Nephron (organoid): ENCODE data around the gene C2CD3.

Source experiments
- H3K27ac Mint-ChIP-seq, 3 experiments: 2 replicates each; pipeline ENCODE4 v1.8.0; 2020; ENCODE audit warnings: mixed read lengths in 3 of 3, mild to moderate bottlenecking in 2 of 3, moderate library complexity in 1 of 3
- H3K27me3 Mint-ChIP-seq: 2 replicates; pipeline ENCODE4 v1.8.0; 2021; ENCODE audit warnings: low read depth, mild to moderate bottlenecking, moderate library complexity, mixed read lengths
- H3K36me3 Mint-ChIP-seq: 2 replicates; pipeline ENCODE4 v1.8.0; 2020; ENCODE audit warnings: low read depth, mixed read lengths
- H3K4me1 Mint-ChIP-seq: 2 replicates; pipeline ENCODE4 v1.8.0; 2020; ENCODE audit warnings: mixed read lengths
- H3K4me3 Mint-ChIP-seq, 3 experiments: 2 replicates each; pipeline ENCODE4 v1.8.0; 2020; ENCODE audit warnings: mild to moderate bottlenecking in 3 of 3, mixed read lengths in 3 of 3, moderate library complexity in 2 of 3
- H3K9me3 Mint-ChIP-seq: 2 replicates; pipeline ENCODE4 v1.8.0; 2020; ENCODE audit warnings: mixed read lengths
- CTCF ChIP-seq, 3 experiments: fragments of 200-600 bp; sonication (generic); IDR thresholded peaks; one replicate each; pipeline ENCODE4 v1.5.0; 2021; ENCODE audit warnings: antibody characterized with exemption in 3 of 3; ENCODE audit not compliant: unreplicated experiment in 3 of 3

Gene C2CD3

GRCh38 chr11:74037309-74037708 is 133.5 kb downstream of the C2CD3 start:
- no peak for TF ChIP-seq CTCF (IDR thresholded peaks at IDR 0.05; ENCODE audit: unreplicated experiment in 3 of 3)
- H3K4me3 Mint-ChIP-seq = no peak overlapping the region
- H3K27ac Mint-ChIP-seq = no peak overlapping the region

GRCh38 chr11:74035264-74035663 is 135.5 kb downstream of the C2CD3 start:
- Mint-ChIP-seq H3K27ac (no peak overlapping the region), H3K36me3 (peaks cover 49% of the 10 kb centered on the region), H3K4me1 (no peaks in the 10 kb centered on the region), H3K9me3 (no peaks in the 10 kb centered on the region), H3K4me3 (no peak overlapping the region), H3K27me3 (no peaks in the 10 kb centered on the region)
- TF ChIP-seq CTCF (IDR thresholded peaks at IDR 0.05; ENCODE audit: unreplicated experiment in 3 of 3) = no peak

More at GRCh38 chr11:74037309-74037708, 133.5 kb downstream of the C2CD3 start:
- H3K4me1 Mint-ChIP-seq = no peaks in the 10 kb centered on the region
- peaks cover 59% of the 10 kb centered on the region for H3K36me3 Mint-ChIP-seq
- H3K9me3 Mint-ChIP-seq = no peaks in the 10 kb centered on the region
- H3K27me3 Mint-ChIP-seq = no peaks in the 10 kb centered on the region

- Mint-ChIP-seq H3K4me1 (no peaks in the 10 kb centered on the region), H3K9me3 (no peaks in the 10 kb centered on the region), H3K36me3 (peaks cover 51% of the 10 kb centered on the region), H3K4me3 (no peak overlapping the region), H3K27me3 (no peaks in the 10 kb centered on the region), H3K27ac (no peak overlapping the region)
- TF ChIP-seq CTCF (IDR thresholded peaks at IDR 0.05; ENCODE audit: unreplicated experiment in 3 of 3) = no peak
These were observed 137.8 kb downstream of the C2CD3 start for GRCh38 chr11:74033046-74033445.

GRCh38 chr11:74030723-74031676 is 139.8 kb downstream of the C2CD3 start:
- Mint-ChIP-seq H3K4me1 (no peaks in the 10 kb centered on the region), H3K9me3 (no peaks in the 10 kb centered on the region), H3K36me3 (peaks cover 36% of the 10 kb centered on the region), H3K27me3 (no peaks in the 10 kb centered on the region), H3K4me3 (no peak overlapping the region), H3K27ac (no peak overlapping the region)
- TF ChIP-seq CTCF (IDR thresholded peaks at IDR 0.05; ENCODE audit: unreplicated experiment in 3 of 3) = no peak

GRCh38 chr11:74025467-74026166 is 145.2 kb downstream of the C2CD3 start:
- Mint-ChIP-seq H3K9me3 (no peaks in the 10 kb centered on the region), H3K27ac (no peak overlapping the region), H3K36me3 (peaks cover 27% of the 10 kb centered on the region), H3K4me1 (no peaks in the 10 kb centered on the region), H3K4me3 (no peak overlapping the region), H3K27me3 (no peaks in the 10 kb centered on the region)
- TF ChIP-seq CTCF (IDR thresholded peaks at IDR 0.05; ENCODE audit: unreplicated experiment in 3 of 3) = no peak
